ENCODE measurements around the gene SLC12A8. TPM values are rescaled to one million over a fixed set of nuclear protein-coding genes. Genes with fewer than 3 reads are reported as not detected.
A peak's percentile ranks its signal among the peaks of the same experiment; 100 is the strongest.

The SLC12A8 gene
- total RNA-seq, 1 donor from 2014 or later: not detected

DNA sequence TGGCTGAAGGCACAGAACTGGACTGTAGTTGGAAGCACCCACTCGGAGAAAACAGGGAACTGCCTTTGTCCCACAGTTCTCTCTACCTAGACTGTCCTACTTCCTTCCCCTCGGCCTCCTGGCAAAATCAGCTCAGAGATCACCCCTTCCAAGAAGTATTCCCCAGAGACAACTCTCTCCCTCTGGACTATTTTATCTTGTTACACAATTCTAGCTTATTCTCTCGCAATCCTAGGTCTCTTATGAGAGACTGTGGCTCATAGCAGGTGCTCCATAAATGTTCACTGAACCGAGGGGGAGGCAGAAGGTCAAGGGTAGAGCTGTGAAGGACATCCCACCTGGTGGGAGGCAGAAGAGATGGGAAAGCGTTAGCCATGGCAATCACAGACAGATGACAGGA, 167.4 kb downstream of the SLC12A8 start:
- intact Hi-C loops (cut with micrococcal nuclease): no loop called here
- no peak for DNase-seq

DNA sequence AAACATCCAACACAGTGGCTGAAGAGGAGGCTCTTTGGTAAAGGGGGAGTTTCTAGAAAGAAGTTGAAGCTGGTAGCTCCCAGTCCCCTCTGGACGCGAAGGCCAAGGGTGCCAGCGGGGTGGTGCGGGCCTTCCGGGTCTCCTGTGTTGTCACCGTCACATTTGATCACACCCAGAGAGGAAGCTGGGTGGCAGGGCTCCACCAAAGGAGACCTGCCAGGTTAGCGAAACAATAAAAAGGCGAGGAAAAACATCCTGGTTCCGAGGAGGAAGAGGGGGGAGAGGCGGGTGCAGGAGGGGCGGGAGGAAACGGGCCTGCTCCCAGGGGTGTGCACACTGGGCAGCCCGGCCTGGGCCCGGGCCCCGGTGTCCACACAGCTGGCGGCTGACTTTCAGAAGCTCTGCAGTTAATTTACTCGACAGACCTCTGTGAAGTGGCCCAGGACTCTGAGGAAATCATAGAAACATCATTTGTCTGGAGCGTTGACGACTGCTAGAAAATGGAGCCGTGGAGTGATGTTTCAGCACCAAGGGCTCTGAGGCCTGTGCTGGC, 168.9 kb downstream of the SLC12A8 start:
- peak; percentile 60 for DNase-seq
- Histone ChIP-seq H3K9me3 (replicated peaks) (no peaks in the 10 kb centered on the region), H3K27ac (replicated peaks) (peak overlapping the region; percentile 96), H3K4me3 (peak overlapping the region; percentile 46), H3K4me1 (peaks cover 100% of the 10 kb centered on the region), H3K27me3 (ENCODE audit: low read depth) (no peaks in the 10 kb centered on the region), H3K36me3 (no peaks in the 10 kb centered on the region)
- TF ChIP-seq, protein P1, sequence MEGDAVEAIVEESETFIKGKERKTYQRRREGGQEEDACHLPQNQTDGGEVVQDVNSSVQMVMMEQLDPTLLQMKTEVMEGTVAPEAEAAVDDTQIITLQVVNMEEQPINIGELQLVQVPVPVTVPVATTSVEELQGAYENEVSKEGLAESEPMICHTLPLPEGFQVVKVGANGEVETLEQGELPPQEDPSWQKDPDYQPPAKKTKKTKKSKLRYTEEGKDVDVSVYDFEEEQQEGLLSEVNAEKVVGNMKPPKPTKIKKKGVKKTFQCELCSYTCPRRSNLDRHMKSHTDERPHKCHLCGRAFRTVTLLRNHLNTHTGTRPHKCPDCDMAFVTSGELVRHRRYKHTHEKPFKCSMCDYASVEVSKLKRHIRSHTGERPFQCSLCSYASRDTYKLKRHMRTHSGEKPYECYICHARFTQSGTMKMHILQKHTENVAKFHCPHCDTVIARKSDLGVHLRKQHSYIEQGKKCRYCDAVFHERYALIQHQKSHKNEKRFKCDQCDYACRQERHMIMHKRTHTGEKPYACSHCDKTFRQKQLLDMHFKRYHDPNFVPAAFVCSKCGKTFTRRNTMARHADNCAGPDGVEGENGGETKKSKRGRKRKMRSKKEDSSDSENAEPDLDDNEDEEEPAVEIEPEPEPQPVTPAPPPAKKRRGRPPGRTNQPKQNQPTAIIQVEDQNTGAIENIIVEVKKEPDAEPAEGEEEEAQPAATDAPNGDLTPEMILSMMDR (IDR thresholded peaks at IDR 0.05; ENCODE audit: borderline replicate concordance): no peak
- intact Hi-C loops (cut with micrococcal nuclease): no loop called here

More for the DNA sequence above, 167.4 kb downstream of the SLC12A8 start:
- Histone ChIP-seq H3K27ac (replicated peaks) (peak overlapping the region; percentile 96), H3K9me3 (replicated peaks) (no peaks in the 10 kb centered on the region), H3K27me3 (ENCODE audit: low read depth) (no peaks in the 10 kb centered on the region), H3K4me3 (peak overlapping the region; percentile 46), H3K4me1 (peaks cover 100% of the 10 kb centered on the region), H3K36me3 (no peaks in the 10 kb centered on the region)
- TF ChIP-seq, protein P1 (IDR thresholded peaks at IDR 0.05; ENCODE audit: borderline replicate concordance): no peak

DNA sequence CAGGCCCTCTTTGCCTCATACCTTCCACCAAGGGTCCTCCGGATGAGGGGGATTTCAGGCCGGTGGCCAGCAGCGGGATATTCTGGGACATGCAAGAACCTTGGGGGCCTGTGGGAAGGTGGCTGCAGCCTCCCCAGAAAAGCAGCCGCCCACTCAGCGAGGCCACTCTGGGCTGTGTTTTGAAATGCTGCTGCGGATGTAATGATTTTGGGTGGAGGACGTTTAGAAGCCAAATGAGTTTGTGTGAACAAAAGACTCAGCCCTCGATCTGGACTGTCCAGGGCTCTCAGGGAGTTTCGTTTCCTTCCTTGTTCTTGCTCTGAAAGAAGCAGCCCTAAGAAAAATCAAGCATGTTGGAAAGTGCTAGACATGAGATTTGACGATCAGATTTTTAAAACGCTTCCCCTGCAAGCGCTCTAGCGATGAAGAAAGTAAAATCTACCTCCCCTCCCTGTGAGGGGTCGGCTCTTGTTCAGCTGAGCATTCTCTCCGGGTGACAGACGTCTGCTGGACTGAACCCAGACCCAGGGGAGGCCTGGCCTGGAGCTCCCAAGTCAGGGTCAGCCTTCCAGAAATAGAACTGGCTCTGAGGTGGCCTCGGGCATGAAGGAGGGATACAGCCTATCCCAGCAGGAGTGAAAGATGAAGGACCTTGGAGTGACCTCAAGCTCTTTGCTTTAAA, 169.7 kb downstream of the SLC12A8 start:
- Histone ChIP-seq H3K27me3 (ENCODE audit: low read depth) (no peaks in the 10 kb centered on the region), H3K27ac (replicated peaks) (peak overlapping the region; percentile 96), H3K4me1 (peaks cover 100% of the 10 kb centered on the region), H3K9me3 (replicated peaks) (no peaks in the 10 kb centered on the region), H3K36me3 (no peaks in the 10 kb centered on the region), H3K4me3 (peak overlapping the region; percentile 46)
- TF ChIP-seq, protein P1 (IDR thresholded peaks at IDR 0.05; ENCODE audit: borderline replicate concordance): no peak
- DNase-seq: peak; percentile 64
- intact Hi-C loops (cut with micrococcal nuclease): no loop called here

DNA sequence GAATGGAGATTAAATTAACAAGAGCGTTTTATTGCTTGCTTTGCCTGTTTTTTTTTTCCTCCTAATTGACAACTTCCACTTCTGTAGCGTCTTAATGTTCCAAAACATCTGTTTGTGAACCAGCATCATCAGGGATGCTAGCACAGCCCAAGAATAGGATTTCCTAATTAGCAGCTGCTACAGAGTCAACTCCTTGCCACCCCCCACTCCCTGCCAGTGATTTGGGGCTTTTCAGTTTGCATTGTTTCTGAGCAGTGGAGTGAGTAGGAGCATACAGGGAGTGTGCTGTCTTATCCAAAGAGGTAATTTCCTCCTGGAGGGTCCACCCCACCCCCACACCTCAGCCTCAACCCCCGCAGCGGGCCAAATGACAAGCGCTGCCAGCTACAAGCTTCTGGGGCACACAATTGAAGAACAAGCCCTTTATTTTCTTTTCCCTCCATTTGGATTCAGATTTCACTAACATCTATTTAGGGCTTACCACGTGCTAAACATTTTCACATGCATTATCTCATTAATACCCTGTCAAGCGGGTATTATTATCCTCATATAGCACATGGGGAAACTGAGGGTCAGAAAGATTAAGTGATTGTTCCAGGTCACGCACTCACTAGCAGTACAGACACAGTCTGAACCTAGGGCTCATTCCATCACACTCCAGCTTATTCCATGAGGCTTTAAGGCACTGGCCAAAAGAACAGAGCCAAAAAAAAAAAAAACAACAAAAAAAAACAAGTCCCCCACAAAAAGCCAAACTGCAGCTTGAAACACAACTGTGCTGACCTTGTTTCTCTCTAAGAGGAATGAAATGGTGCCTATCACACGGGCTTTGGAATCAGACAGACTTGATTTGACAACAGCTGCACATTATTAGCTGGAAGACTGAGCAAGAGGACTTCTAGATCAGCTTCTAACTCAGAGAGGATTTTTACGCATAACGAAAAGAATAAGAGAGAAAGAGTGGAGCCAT, 173.1 kb downstream of the SLC12A8 start:
- Histone ChIP-seq H3K27me3 (ENCODE audit: low read depth) (no peaks in the 10 kb centered on the region), H3K36me3 (no peaks in the 10 kb centered on the region), H3K4me3 (peak overlapping the region; percentile 38), H3K9me3 (replicated peaks) (peaks cover 8% of the 10 kb centered on the region), H3K4me1 (peaks cover 85% of the 10 kb centered on the region), H3K27ac (replicated peaks) (peak overlapping the region; percentile 96)
- TF ChIP-seq, protein P1 (IDR thresholded peaks at IDR 0.05; ENCODE audit: borderline replicate concordance): no peak
- intact Hi-C loops (cut with micrococcal nuclease): no loop called here
- DNase-seq: no peak

DNA sequence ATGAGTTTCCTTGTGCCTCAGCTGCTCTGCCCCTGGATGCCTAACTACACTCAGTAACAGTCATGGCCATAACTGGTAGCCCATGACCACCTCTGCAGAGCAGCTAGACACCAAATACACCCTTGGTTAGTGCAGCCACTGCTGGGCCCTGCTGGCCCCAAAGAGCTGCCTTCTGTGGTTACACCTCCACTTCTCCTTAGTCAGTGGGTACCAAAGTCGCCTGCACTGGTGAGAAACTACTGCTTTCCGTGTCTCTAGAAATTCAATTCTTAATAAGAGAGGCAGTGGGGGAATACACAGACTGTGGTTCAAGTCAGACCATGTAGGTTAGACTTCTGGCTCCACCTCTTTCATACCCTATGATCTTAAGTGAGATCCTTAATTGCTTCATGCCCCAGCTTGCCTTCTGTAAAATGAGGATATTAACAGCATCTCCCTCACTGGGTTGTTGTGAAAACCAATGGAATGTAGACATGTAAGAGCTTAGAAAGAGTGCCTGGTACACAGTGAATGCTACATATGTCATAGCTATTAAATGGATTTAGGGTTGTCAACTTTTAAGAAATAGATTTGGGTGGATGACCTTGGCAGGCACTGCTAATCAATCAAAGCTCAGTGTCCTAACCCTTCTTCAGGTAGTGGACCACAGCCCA, 174.9 kb downstream of the SLC12A8 start:
- no peaks in the 10 kb centered on the region for H3K27me3 ChIP-seq (ENCODE audit: low read depth)
- TF ChIP-seq, protein P1 (IDR thresholded peaks at IDR 0.05; ENCODE audit: borderline replicate concordance): no peak
- intact Hi-C loops (cut with micrococcal nuclease): no loop called here
- H3K4me3 ChIP-seq: no peak overlapping the region
- H3K27ac ChIP-seq (replicated peaks): peak overlapping the region; percentile 96
- peaks cover 85% of the 10 kb centered on the region for H3K4me1 ChIP-seq
- no peaks in the 10 kb centered on the region for H3K36me3 ChIP-seq
- no peak for DNase-seq
- H3K9me3 ChIP-seq (replicated peaks): peaks cover 8% of the 10 kb centered on the region
